ENCODE results near the gene ANKRD29.

GRCh38 chr18:23618862-23619387, 43.8 kb downstream of the ANKRD29 start:
- TF ChIP-seq POLR2AphosphoS5 (IDR thresholded peaks at IDR 0.05; ENCODE audit: borderline replicate concordance, low read depth, low read length) (no peak), EZH2 (IDR thresholded peaks at IDR 0.05) (no peak), FOXP2 (optimal IDR thresholded peaks at IDR 0.05; ENCODE audit: control extremely low read depth, extremely low read length, insufficient read depth) (no peak)

Measured in SK-N-MC (cell line).